DMS53 treated with DMSO at 0.1 percent for 48 hours (cell line): ENCODE measurements around the gene USP2.
A peak's percentile ranks its signal among the peaks of the same experiment; 100 is the strongest.

Source experiments
- DNase-seq: peaks from one replicate; lab custom pipeline; 2025; ENCODE audit not compliant: unreplicated experiment; lab: John Stamatoyannopoulos, UW

Gene USP2

DNA sequence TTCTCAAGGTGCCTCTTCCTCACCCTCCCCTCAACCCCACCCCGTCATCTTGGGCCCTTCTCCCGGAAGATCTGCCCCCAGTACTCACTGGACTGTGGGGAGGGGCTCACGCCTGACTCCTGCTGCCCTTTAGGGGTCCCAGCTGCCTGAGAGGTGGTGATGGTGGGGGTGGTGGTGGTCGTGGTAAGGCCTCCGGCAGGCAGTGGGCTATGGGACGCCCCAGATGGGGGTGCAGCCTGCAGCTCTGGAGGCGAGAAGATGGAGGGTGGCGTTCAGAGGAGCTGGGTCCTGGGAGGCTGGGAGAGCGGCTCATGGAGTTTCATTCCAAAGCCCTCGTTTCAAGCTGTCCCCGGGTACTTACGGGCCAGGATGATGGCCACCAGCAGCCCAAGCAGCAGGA is 35.8 kb downstream of the USP2 start:
- DNase-seq: no peak

- DNase-seq: no peak
Observed at GRCh38 chr11:119344291-119345010, 37.0 kb downstream of the USP2 start.

- DNase-seq: no peak
Observed at GRCh38 chr11:119343726-119344125, 37.8 kb downstream of the USP2 start.

DNA sequence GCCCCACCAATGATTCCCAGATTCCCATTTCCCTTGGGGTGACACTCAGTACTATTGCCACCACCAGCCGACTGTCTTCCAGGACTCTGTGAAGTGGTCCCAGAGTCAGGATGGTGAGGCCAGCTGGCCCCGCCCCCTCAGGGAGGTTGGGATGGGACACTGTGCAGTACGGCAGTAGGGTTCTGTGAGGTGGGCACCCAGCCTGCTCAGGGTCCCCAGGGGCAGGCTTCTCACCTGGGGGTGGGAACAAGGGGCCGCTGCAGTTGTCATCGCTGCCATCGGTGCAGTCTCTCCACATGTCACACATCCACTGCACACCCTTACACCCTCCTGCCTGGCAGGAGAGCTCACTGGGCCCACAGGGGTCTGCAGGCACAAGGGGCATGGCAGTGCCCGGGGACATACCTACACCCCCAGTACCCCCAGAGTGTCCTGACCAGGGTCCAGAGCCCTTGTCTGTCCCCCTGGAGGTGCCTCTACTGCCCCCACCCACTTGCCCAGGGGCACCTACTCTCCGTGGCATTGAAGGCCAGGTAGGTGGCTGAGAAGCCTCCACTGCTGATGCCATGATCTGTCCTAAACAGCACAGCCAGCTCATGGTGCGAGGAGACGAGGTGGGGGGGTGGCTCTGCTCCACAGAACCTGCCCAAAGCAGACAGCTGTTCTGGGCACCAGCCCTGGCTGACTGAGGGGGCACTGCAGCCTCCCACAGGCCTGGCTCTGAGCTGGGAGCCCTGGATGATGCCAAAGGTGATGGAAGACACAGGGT is 38.9 kb downstream of the USP2 start:
- DNase-seq: no peak

GRCh38 chr11:119342023-119342300 is 39.5 kb downstream of the USP2 start:
- no peak for DNase-seq

DNA sequence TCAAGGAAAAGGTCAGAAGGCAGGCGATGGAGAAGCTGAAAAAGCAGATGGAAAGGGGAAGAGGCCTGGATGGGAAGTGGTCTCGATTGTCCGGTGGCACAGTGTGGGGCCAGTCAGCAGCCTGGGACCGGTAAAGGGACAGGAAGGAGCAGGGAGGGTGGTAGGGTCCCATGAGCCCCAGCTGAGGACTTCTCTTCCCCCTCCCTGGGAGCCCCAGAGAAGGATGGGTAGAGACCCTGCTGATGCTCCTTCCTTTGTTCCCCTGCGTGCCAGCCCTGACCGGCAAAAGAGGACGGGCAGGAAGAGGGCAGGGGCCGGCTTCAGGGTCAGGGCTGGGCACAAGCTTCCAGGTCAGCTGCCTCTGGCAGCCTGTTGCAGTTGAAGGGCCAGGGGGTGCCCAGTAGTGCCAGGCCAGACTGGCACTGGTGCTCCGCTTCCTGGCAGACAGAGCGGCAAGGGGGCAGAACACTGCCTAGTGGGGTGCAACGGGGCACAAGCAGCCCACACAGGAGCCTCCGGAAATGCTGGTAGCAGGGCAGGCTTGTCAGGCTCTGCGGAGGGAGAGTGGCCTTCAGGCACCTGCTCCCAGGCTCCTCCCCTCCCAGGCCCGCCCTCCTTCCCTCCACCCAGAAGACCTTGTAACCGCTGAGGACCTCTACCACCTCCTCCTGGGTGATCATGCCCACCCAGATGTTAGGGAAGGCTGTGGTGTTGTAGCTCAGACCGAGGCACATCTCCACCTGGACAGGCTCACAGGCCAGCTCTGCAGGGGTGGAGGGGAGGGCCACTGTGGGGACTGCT is 40.1 kb downstream of the USP2 start:
- DNase-seq: no peak

GRCh38 chr11:119340335-119341221 is 40.9 kb downstream of the USP2 start, which contains the start of gene C1QTNF5:
Gene C1QTNF5, minus strand, starts transcription at chr11:119340883. Its CDS starts 486 bp downstream, at chr11:119340397.
- DNase-seq: no peak

DNA sequence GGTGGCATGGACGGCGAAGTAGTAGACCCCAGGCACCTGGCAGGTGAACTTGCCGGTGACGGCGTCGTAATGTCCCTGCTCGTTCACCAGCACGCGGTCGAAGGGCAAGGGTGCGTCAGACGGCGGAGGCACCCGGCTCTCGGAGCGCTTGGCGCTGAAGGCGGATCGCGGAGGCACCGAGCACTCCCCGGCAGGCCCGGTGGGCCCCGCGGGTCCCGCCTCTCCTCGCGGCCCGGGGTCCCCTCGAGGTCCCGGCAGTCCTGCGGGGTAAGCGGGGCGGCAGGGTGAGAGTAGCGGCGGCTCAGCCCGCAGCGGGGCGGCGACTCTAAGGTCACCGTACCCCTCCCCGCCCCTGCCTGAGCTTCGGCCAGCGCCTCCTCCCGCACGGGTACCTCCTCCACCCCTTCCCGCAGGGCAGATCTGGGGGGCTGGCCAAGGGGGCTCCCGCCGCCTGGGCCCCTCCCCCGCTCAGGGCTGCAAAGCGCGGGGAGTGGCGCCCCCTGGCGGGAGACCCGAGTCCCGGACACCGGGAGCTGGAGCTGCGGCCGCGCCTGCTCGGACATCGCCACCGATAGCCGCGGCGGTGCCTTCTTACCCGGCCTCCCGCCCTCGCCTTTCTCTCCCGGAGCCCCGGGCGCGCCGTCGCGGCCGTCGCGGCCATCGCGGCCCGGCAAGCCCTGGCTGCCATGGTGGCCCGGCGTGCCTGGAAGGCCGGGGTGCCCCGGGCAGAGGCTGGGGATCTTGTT is 41.7 kb downstream of the USP2 start:
- DNase-seq: no peak

- no peak for DNase-seq
Observed at GRCh38 chr11:119338965-119339588, 42.4 kb downstream of the USP2 start.

GRCh38 chr11:119338318-119338890 is 43.1 kb downstream of the USP2 start:
- DNase-seq: peak; percentile 63

DNA sequence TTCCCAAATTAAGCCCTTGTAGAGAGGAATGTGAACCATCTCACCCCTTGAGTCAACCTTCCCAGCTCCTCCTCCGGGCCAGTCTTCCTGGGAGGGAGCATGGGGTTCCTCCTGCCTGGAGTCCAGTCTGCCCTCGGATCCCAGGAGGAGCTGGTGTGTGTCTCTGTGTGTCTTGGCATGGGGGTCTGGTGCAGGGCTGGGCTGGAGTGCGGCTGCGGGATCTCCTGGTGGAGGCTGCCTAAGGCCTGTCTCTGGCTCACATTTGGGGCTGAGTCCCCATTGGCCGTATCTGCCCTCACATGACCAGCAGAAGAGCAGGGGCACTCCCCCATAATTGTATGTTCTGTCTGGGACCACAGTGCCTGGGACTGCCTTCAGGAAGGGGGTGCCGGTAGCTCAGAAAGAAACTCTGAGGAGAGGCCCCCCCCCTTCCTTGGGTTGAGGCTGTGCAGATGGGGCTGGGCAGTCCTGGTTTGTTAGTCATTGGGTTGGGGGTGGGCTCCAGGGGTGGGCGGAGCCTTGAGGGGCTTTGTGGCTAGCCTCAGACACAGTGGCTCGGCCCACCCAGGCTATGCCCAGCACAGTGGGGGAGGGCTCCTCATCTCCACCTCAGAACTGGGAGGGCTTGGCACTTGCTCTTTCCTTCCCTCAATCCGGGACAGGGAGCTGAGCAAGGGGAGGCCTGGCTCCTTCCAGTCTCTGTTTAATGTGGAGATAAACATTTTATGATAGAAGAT is 43.7 kb downstream of the USP2 start:
- DNase-seq: no peak

DNA sequence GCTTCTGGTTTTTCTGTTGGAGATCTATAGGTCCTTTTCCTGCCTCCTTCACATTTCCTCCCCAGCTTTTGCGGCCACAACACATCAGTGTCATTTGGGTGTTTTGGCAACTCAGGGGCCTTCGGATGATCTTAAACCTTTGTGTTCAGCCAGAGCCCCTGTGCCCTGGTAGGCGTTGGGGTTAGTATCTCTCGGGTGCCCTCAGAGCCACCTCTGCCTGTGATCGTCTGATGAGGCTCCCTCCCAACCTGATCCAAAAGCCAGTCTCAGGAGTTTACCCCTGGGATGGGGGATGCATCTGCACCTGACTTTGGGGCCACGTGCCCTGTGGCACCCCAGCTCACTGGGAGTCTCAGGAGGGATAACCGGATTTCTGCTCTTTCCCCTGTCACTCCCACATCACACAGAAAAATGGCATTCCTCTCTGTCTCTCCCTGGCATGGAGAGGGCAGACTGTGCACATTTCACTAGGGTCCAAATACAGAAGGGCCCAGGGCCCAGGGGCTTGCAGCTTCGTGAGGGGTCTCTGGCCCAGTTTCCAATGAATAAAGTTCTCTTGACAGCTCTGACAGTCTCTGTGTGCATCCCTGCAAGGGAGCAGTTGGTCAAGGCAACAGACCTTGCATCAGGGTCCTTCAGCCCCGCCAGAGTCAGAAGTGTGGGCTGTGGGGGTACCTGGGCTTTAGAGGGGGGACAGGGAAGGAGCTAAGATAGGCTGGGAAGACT is 44.6 kb downstream of the USP2 start:
- no peak for DNase-seq

- no peak for DNase-seq
Observed at GRCh38 chr11:119335655-119336543, 45.6 kb downstream of the USP2 start.

- no peak for DNase-seq
Observed at GRCh38 chr11:119335091-119335654, 46.3 kb downstream of the USP2 start.

DNA sequence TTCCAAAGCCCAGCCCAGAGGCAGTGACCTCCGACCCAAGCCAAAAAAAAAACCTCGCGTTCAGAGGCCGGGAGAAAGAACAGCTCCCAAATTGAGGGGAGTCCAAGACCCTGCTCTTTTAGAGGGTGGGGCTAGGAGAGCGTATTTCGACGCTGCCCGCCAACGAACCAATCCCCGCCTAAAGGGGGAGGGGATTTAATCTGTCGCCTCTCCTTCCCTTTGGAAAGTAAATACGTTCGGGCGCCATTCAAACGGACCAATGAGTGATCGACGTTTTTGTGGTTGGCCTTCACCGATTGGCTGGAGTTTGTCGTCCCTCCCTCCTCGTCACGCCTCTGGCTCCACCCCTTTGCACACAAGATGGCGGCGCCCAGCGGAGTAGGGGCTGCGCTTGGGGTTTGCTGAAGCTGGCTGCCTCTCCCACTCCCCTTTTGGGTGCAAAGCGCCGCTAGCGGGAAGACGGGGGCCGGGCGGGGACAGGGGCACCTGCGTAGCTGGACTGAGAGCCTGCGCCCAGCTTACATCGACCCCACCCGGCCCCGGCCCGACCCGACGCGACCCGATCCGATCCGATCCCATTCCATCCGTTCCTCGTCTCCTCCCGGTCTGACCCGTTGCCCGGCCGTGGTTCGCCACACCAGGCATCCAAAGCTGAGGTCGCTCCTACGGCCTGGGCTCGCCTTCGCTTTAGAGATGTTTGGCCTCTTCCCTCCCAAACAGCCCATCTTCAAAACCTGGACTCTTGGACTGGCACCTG is 47.1 kb downstream of the USP2 start, which contains the start of gene RNF26:
TSS of gene RNF26 (plus strand) at position 354 of the 757 bp plus-strand sequence. CDS start 596 bp downstream, outside the sequence.
- peak; percentile 93 for DNase-seq
